Neural cell (in vitro differentiated cells): Measurements from ENCODE around the gene CCDC124. TPM values are rescaled to one million over a fixed set of nuclear protein-coding genes. Genes with fewer than 3 reads are reported as not detected.

Experiments
- H2AFZ ChIP-seq: fragments of 200-600, 300-800 bp; sonication (generic), shearing (Covaris generic); 2 replicates; pipeline ENCODE4 v1.6.0; 2014; ENCODE audit warnings: low read depth, mild to moderate bottlenecking, antibody characterized with exemption, low read length, moderate library complexity
- H3F3A ChIP-seq: fragments of 200-600 bp; shearing (Covaris generic); 2 replicates; pipeline ENCODE4 v1.6.1; 2016; ENCODE audit warnings: mild to moderate bottlenecking, moderate library complexity, mixed read lengths, antibody characterized with exemption, low read length; ENCODE audit not compliant: insufficient read depth, poor library complexity, severe bottlenecking
- H3K27ac ChIP-seq: fragments of 200-600, 300-800 bp; sonication (generic), shearing (Covaris generic); 2 replicates; pipeline ENCODE4 v1.5.1; 2014; ENCODE audit warnings: mild to moderate bottlenecking, low read length, moderate library complexity
- H3K27me3 ChIP-seq: fragments of 300-800, 200-600 bp; sonication (generic), shearing (Covaris generic); 2 replicates; pipeline ENCODE4 v1.6.0; 2014; ENCODE audit warnings: mild to moderate bottlenecking, low read depth, low read length, moderate library complexity; ENCODE audit not compliant: insufficient read depth
- H3K36me3 ChIP-seq: fragments of 300-800, 200-600 bp; sonication (generic), shearing (Covaris generic); 2 replicates; pipeline ENCODE4 v1.5.1; 2014; ENCODE audit warnings: mild to moderate bottlenecking, antibody characterized with exemption, low read length, moderate library complexity; ENCODE audit not compliant: insufficient read depth
- H3K4me2 ChIP-seq: fragments of 300-800, 200-600 bp; sonication (generic), shearing (Covaris generic); 2 replicates; pipeline ENCODE4 v1.6.0; 2014; ENCODE audit warnings: mild to moderate bottlenecking, low read length
- H3K4me3 ChIP-seq: fragments of 300-800, 200-600 bp; sonication (generic), shearing (Covaris generic); 2 replicates; pipeline ENCODE4 v1.5.1; 2014; ENCODE audit warnings: mild to moderate bottlenecking, low read length, moderate library complexity
- H3K79me2 ChIP-seq: fragments of 200-600 bp; shearing (Covaris generic); replicated peaks from 2 replicates; pipeline ENCODE4 v1.6.0; 2014; ENCODE audit warnings: mild to moderate bottlenecking, low read length, moderate library complexity; ENCODE audit not compliant: insufficient read depth
- H3K9ac ChIP-seq: fragments of 300-800, 200-600 bp; sonication (generic), shearing (Covaris generic); 2 replicates; pipeline ENCODE4 v1.6.1; 2016; ENCODE audit warnings: mild to moderate bottlenecking, low read length, mixed read lengths
- H3K9me2 ChIP-seq: fragments of 200-600 bp; shearing (Covaris generic); 2 replicates; pipeline ENCODE4 v1.6.1; 2016; ENCODE audit warnings: mild to moderate bottlenecking, low read length, mixed read lengths; ENCODE audit not compliant: insufficient read depth
- H3K9me3 ChIP-seq: fragments of 200-600, 300-800 bp; sonication (generic), shearing (Covaris generic); 2 replicates; pipeline ENCODE4 v1.6.1; 2016; ENCODE audit warnings: mild to moderate bottlenecking, mixed run types, low read length, moderate library complexity, mixed read lengths
- H4K20me1 ChIP-seq: fragments of 200-600 bp; shearing (Covaris generic); 2 replicates; pipeline ENCODE4 v1.6.1; 2016; ENCODE audit warnings: mild to moderate bottlenecking, mixed run types; ENCODE audit not compliant: insufficient read depth
- EP300 ChIP-seq: fragments of 450-650 bp; conservative IDR thresholded peaks from 2 replicates; pipeline ENCODE4 v1.6.1; 2014; ENCODE audit warnings: antibody characterized with exemption, mild to moderate bottlenecking, moderate library complexity; ENCODE audit not compliant: poor library complexity, severe bottlenecking
- EZH2 ChIP-seq: fragments of 200-600, 300-800 bp; shearing (Covaris generic), sonication (generic); IDR thresholded peaks from 2 replicates; pipeline ENCODE4 v1.6.1; 2014; ENCODE audit warnings: antibody characterized with exemption, low read length, borderline replicate concordance, mild to moderate bottlenecking; ENCODE audit not compliant: insufficient read depth, poor library complexity, severe bottlenecking
- MXI1 ChIP-seq: fragments of 450-650 bp; conservative IDR thresholded peaks from 2 replicates; pipeline ENCODE4 v1.6.1; 2014; ENCODE audit warnings: antibody characterized with exemption, mild to moderate bottlenecking; ENCODE audit not compliant: poor library complexity, severe bottlenecking
- POLR2AphosphoS5 ChIP-seq: IDR thresholded peaks from 2 replicates; pipeline ENCODE4 v1.6.1; 2012
- RAD21 ChIP-seq: fragments of 450-650 bp; conservative IDR thresholded peaks from 2 replicates; pipeline ENCODE4 v1.6.1; 2014; ENCODE audit warnings: antibody characterized with exemption, mild to moderate bottlenecking, moderate library complexity
- SMC3 ChIP-seq: fragments of 450-650 bp; conservative IDR thresholded peaks from 2 replicates; pipeline ENCODE4 v1.6.1; 2014; ENCODE audit warnings: antibody characterized with exemption, mild to moderate bottlenecking, moderate library complexity; ENCODE audit not compliant: poor library complexity
- TAF1 ChIP-seq: IDR thresholded peaks from 2 replicates; pipeline ENCODE4 v1.6.1; 2012; ENCODE audit warnings: low read depth
- polyA plus RNA-seq: library from polyadenylated mRNA; depleted of rRNA; stranded (reverse); fragments of >200 nt; gene quantifications from 2 replicates; pipeline ENCODE4 v1.2.3, GENCODE V29; 2014
- TF ChIP-seq, protein P1 (sequence below): fragments of 450-650 bp; IDR thresholded peaks from 2 replicates; pipeline ENCODE4 v1.5.1; 2014; ENCODE audit warnings: antibody characterized with exemption, mild to moderate bottlenecking, moderate library complexity; ENCODE audit not compliant: poor library complexity, severe bottlenecking
- TF ChIP-seq, protein P2 (sequence below): IDR thresholded peaks from 2 replicates; pipeline ENCODE4 v1.6.1; 2012; ENCODE audit warnings: borderline replicate concordance

The CCDC124 gene
- polyA plus RNA-seq, 1 donor from 2014 or later = 31.0 TPM

DNA sequence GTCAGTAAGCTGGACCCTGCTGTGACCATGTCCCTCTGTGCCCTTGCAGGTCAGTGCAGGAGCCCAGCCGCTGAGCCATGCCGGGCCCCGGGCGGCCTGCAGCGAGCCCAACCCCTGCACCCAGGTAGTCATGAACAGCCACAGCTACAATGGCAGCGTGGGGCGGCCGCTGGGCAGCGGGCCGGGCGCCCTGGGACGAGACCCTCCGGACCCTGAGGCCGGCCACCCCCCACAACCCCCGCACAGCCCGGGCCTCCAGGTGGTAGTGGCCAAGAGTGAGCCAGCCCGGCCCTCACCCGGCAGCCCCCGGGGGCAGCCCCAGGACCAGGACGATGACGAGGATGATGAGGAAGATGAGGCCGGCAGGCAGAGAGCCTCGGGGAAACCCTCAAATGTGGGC, 40.9 kb downstream of the CCDC124 start:
- H3K36me3 ChIP-seq = no peaks in the 10 kb centered on the region
- no peak overlapping the region for H2AFZ ChIP-seq
- TF ChIP-seq POLR2AphosphoS5 (no peak), EP300 (no peak), RAD21 (no peak), EZH2 (no peak), MXI1 (no peak), SMC3 (no peak), TAF1 (no peak)
- TF ChIP-seq, protein P1, sequence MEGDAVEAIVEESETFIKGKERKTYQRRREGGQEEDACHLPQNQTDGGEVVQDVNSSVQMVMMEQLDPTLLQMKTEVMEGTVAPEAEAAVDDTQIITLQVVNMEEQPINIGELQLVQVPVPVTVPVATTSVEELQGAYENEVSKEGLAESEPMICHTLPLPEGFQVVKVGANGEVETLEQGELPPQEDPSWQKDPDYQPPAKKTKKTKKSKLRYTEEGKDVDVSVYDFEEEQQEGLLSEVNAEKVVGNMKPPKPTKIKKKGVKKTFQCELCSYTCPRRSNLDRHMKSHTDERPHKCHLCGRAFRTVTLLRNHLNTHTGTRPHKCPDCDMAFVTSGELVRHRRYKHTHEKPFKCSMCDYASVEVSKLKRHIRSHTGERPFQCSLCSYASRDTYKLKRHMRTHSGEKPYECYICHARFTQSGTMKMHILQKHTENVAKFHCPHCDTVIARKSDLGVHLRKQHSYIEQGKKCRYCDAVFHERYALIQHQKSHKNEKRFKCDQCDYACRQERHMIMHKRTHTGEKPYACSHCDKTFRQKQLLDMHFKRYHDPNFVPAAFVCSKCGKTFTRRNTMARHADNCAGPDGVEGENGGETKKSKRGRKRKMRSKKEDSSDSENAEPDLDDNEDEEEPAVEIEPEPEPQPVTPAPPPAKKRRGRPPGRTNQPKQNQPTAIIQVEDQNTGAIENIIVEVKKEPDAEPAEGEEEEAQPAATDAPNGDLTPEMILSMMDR = no peak
- TF ChIP-seq, protein P2, sequence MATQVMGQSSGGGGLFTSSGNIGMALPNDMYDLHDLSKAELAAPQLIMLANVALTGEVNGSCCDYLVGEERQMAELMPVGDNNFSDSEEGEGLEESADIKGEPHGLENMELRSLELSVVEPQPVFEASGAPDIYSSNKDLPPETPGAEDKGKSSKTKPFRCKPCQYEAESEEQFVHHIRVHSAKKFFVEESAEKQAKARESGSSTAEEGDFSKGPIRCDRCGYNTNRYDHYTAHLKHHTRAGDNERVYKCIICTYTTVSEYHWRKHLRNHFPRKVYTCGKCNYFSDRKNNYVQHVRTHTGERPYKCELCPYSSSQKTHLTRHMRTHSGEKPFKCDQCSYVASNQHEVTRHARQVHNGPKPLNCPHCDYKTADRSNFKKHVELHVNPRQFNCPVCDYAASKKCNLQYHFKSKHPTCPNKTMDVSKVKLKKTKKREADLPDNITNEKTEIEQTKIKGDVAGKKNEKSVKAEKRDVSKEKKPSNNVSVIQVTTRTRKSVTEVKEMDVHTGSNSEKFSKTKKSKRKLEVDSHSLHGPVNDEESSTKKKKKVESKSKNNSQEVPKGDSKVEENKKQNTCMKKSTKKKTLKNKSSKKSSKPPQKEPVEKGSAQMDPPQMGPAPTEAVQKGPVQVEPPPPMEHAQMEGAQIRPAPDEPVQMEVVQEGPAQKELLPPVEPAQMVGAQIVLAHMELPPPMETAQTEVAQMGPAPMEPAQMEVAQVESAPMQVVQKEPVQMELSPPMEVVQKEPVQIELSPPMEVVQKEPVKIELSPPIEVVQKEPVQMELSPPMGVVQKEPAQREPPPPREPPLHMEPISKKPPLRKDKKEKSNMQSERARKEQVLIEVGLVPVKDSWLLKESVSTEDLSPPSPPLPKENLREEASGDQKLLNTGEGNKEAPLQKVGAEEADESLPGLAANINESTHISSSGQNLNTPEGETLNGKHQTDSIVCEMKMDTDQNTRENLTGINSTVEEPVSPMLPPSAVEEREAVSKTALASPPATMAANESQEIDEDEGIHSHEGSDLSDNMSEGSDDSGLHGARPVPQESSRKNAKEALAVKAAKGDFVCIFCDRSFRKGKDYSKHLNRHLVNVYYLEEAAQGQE = no peak
- no peak overlapping the region for H3K9ac ChIP-seq
- no peaks in the 10 kb centered on the region for H3K9me3 ChIP-seq
- no peaks in the 10 kb centered on the region for H3F3A ChIP-seq
- H3K4me3 ChIP-seq = no peak overlapping the region
- no peaks in the 10 kb centered on the region for H4K20me1 ChIP-seq
- H3K27me3 ChIP-seq = no peaks in the 10 kb centered on the region
- no peaks in the 10 kb centered on the region for H3K79me2 ChIP-seq
- no peaks in the 10 kb centered on the region for H3K9me2 ChIP-seq
- no peak overlapping the region for H3K4me2 ChIP-seq
- H3K27ac ChIP-seq = no peak overlapping the region

DNA sequence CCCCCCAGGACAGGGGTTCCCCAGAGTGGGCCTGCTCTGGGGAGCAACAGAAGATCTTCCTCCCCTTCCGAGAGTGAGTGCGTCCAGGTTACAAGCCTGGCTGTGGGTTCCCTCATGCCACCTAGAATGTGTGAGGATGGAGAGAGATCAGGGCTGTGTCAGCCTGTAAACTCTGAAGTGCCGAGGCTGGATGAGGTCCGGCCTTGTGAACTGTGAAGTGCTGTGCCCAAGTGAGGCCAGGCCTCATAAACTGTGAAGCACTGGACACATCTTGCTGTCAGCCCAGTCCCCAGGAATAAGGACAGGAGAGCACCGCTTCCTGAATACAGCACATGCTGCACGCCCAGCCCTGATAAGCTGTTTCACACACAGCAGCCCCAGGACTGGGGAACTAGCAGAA, 41.7 kb downstream of the CCDC124 start:
- no peak overlapping the region for H3K4me2 ChIP-seq
- no peaks in the 10 kb centered on the region for H3K9me3 ChIP-seq
- no peaks in the 10 kb centered on the region for H3F3A ChIP-seq
- H4K20me1 ChIP-seq = no peaks in the 10 kb centered on the region
- TF ChIP-seq, protein P2 = no peak
- TF ChIP-seq, protein P1 = no peak
- TF ChIP-seq MXI1 (no peak), EP300 (no peak), POLR2AphosphoS5 (no peak), EZH2 (no peak), SMC3 (no peak), TAF1 (no peak), RAD21 (no peak)
- no peaks in the 10 kb centered on the region for H3K36me3 ChIP-seq
- no peak overlapping the region for H3K4me3 ChIP-seq
- H3K27ac ChIP-seq = no peak overlapping the region
- H3K9me2 ChIP-seq = no peaks in the 10 kb centered on the region
- no peaks in the 10 kb centered on the region for H3K27me3 ChIP-seq
- no peaks in the 10 kb centered on the region for H3K79me2 ChIP-seq
- no peak overlapping the region for H2AFZ ChIP-seq
- H3K9ac ChIP-seq = no peak overlapping the region
